CD4-positive, alpha-beta T cell (primary cell): ENCODE data around the gene ROBO2. TPM values are rescaled to one million over a fixed set of nuclear protein-coding genes. Genes with fewer than 3 reads are reported as not detected.

ENCODE experiments used
- ATAC-seq: fragments of 200-7000 bp; cut with Tn5 transposase; one replicate; pipeline ENCODE4 v1.10.0; 2022; ENCODE audit warnings: mild to moderate bottlenecking; ENCODE audit not compliant: poor library complexity
- CTCF ChIA-PET: fragments of 350-600 bp; sonication (Branson Sonifier 250); formaldehyde crosslinking; loops from one replicate; lab custom pipeline; 2021; ENCODE audit warnings: antibody characterized with exemption, inconsistent platforms; lab: Charles Lee
- POLR2A ChIA-PET: fragments of 350-600 bp; sonication (Branson Sonifier 250); formaldehyde crosslinking; loops from one replicate; lab custom pipeline; 2021; ENCODE audit warnings: antibody characterized with exemption, inconsistent platforms; lab: Charles Lee
- DNase-seq, 14 experiments: peaks; one replicate each; pipeline ENCODE4 v3.0.0-alpha.2; 2013 to 2020; ENCODE audit warnings: mixed read lengths in 2 of 14
- H3K27ac ChIP-seq, 2 donors: one replicate each; pipeline versions ENCODE4 v1.5.1 to v1.7.0; 2013; ENCODE audit warnings: low read length in 2 of 2, low read depth in 1 of 2, mild to moderate bottlenecking in 1 of 2
- H3K27me3 ChIP-seq, 2 experiments: 1 replicate in 1 of 2; 2 replicates in 1 of 2; pipeline versions ENCODE4 v1.6.1 to v1.7.0; 2013; ENCODE audit warnings: low read length in 2 of 2, control low read depth in 1 of 2, mild to moderate bottlenecking in 1 of 2, moderate library complexity in 1 of 2; ENCODE audit not compliant: insufficient read depth in 2 of 2, control insufficient read depth in 1 of 2
- H3K36me3 ChIP-seq: one replicate; pipeline ENCODE4 v1.6.1; 2013; ENCODE audit warnings: low read length, control low read depth; ENCODE audit not compliant: insufficient read depth
- H3K4me1 ChIP-seq: one replicate; pipeline ENCODE4 v1.6.1; 2013; ENCODE audit warnings: low read length, control low read depth; ENCODE audit not compliant: insufficient read depth
- H3K4me3 ChIP-seq: one replicate; pipeline ENCODE4 v1.5.1; 2013; ENCODE audit warnings: mild to moderate bottlenecking, low read length, moderate library complexity
- H3K9me3 ChIP-seq, 2 experiments: 1 replicate in 1 of 2; 2 replicates in 1 of 2; pipeline versions ENCODE4 v1.6.1 to v1.7.0; 2013; ENCODE audit warnings: low read length in 2 of 2, mild to moderate bottlenecking in 2 of 2, control low read depth in 1 of 2, moderate library complexity in 1 of 2; ENCODE audit not compliant: control insufficient read depth in 1 of 2, insufficient read depth in 1 of 2
- H3K27ac Mint-ChIP-seq: one replicate; pipeline ENCODE4 v1.8.0; 2020; ENCODE audit warnings: mixed read lengths
- H3K27me3 Mint-ChIP-seq: one replicate; pipeline ENCODE4 v1.8.0; 2021; ENCODE audit warnings: mixed read lengths
- H3K36me3 Mint-ChIP-seq: one replicate; pipeline ENCODE4 v1.8.0; 2021; ENCODE audit warnings: low read depth, mixed read lengths
- H3K4me1 Mint-ChIP-seq: one replicate; pipeline ENCODE4 v1.8.0; 2021; ENCODE audit warnings: low read depth, mixed read lengths
- H3K4me3 Mint-ChIP-seq: one replicate; pipeline ENCODE4 v1.8.0; 2020; ENCODE audit warnings: mild to moderate bottlenecking, mixed read lengths
- H3K9me3 Mint-ChIP-seq: one replicate; pipeline ENCODE4 v1.8.0; 2020; ENCODE audit warnings: mixed read lengths
- CTCF ChIP-seq: fragments of 200-600 bp; IDR thresholded peaks from one replicate; pipeline ENCODE4 v1.8.0; 2022; ENCODE audit warnings: antibody characterized with exemption, mild to moderate bottlenecking
- intact Hi-C, 2 experiments: fragments of 100-400 bp; cut with DNase I in 1 of 2; cut with micrococcal nuclease in 1 of 2; formaldehyde crosslinking; loops; one replicate each; pipeline versions ENCODE4 v1.15.1 to v1.9.0; 2023 to 2025; cut with DNase I, micrococcal nuclease
- total RNA-seq, 174 experiments: library from RNA in 2 of 174; stranded (reverse) in 2 of 174; gene quantifications; one replicate each; pipeline ENCODE4 v1.2.3 and lab custom pipeline; 2021 to 2026

The ROBO2 gene
- total RNA-seq, 2 experiments from 2014 or later, result not detected

- H3K4me1 ChIP-seq, result no peaks in the 10 kb centered on the region
- peaks cover 13% of the 10 kb centered on the region for H3K9me3 Mint-ChIP-seq
- no peak overlapping the region for H3K27ac Mint-ChIP-seq
- H3K4me3 Mint-ChIP-seq, result no peak overlapping the region
- H3K4me3 ChIP-seq, result no peak overlapping the region
- intact Hi-C loops, result no loop called here
- DNase-seq, result no peak
- no peak for TF ChIP-seq CTCF
- no peaks in the 10 kb centered on the region for H3K4me1 Mint-ChIP-seq
- H3K27me3 Mint-ChIP-seq, result no peaks in the 10 kb centered on the region
- H3K27ac ChIP-seq, result no peak overlapping the region
- ChIA-PET CTCF (no interaction called here), POLR2A (no interaction called here)
- H3K36me3 ChIP-seq, result no peaks in the 10 kb centered on the region
- no peak for ATAC-seq
- peaks cover 0 to 5% of the 10 kb centered on the region in 2 experiments for H3K9me3 ChIP-seq
- no peaks in the 10 kb centered on the region for H3K27me3 ChIP-seq
- H3K36me3 Mint-ChIP-seq, result no peaks in the 10 kb centered on the region
Observed at GRCh38 chr3:77652624-77653023, 612.7 kb downstream of the ROBO2 start.

DNA sequence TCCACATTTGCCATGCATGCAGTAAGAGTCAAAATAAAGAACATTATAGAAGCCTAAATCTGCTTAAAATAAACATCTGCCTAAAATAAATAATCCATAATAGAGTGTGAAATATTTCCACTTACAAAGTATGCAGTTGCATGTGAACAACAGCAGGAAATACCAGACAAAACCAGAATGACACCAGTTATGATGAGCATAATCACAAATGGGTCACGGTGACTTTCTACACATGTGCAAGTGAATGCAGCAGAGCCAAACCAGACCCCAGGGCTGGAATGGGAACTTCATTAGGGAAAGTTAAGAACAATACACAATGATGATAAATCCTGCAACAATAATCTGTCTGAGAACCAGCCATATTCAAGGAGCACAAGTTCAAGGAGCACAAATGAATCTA lies 615.5 kb downstream of the ROBO2 start:
- ATAC-seq, result no peak
- no peak for TF ChIP-seq CTCF
- DNase-seq, result no peak
- Histone ChIP-seq H3K27me3 (no peaks in the 10 kb centered on the region), H3K9me3 (peaks cover 0 to 5% of the 10 kb centered on the region in 2 experiments), H3K36me3 (no peaks in the 10 kb centered on the region), H3K4me3 (no peak overlapping the region), H3K4me1 (no peaks in the 10 kb centered on the region), H3K27ac (no peak overlapping the region)
- Mint-ChIP-seq H3K27me3 (no peaks in the 10 kb centered on the region), H3K9me3 (peaks cover 16% of the 10 kb centered on the region), H3K36me3 (no peaks in the 10 kb centered on the region), H3K4me3 (no peak overlapping the region), H3K4me1 (no peaks in the 10 kb centered on the region), H3K27ac (no peak overlapping the region)
- ChIA-PET CTCF (no interaction called here), POLR2A (no interaction called here)
- intact Hi-C loops, result no loop called here

DNA sequence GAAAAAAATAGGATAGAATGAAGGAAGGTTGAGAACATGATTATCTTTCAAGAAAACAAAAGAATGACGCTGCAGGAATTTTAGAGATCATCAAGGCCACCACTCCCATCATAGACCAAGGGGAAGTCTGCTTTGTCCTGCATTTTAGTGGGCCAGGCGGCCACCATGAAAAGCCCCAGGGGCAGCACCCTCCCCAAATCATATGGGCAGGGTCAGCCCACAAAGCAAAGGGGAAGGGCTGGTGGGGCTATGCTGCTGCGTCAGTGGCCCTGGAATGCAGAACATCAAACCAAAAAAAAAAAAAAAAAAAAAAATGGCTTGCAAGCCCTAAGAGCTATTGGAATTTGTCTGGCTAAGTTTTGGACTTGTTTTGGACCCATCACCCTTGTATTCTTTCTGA lies 620.8 kb downstream of the ROBO2 start:
- DNase-seq, result no peak
- no peak for ATAC-seq
- H3K36me3 Mint-ChIP-seq, result no peaks in the 10 kb centered on the region
- H3K4me1 Mint-ChIP-seq, result no peaks in the 10 kb centered on the region
- H3K27me3 Mint-ChIP-seq, result no peaks in the 10 kb centered on the region
- POLR2A ChIA-PET, result no interaction called here
- peaks cover 3 to 8% of the 10 kb centered on the region in 2 experiments for H3K9me3 ChIP-seq
- intact Hi-C loops, result no loop called here
- no peaks in the 10 kb centered on the region for H3K36me3 ChIP-seq
- H3K27ac ChIP-seq, result no peak overlapping the region
- no peak overlapping the region for H3K4me3 Mint-ChIP-seq
- no peak overlapping the region for H3K4me3 ChIP-seq
- no peaks in the 10 kb centered on the region for H3K27me3 ChIP-seq
- no peak for TF ChIP-seq CTCF
- CTCF ChIA-PET, result no interaction called here
- H3K27ac Mint-ChIP-seq, result no peak overlapping the region
- no peaks in the 10 kb centered on the region for H3K4me1 ChIP-seq
- H3K9me3 Mint-ChIP-seq, result peaks cover 19% of the 10 kb centered on the region
